ENCODE data around the gene ANKUB1.

- TF ChIP-seq CTCF (IDR thresholded peaks at IDR 0.05): no peak
- TF ChIP-seq POLR2AphosphoS5 (IDR thresholded peaks at IDR 0.05; ENCODE audit: low read depth, low read length): no peak
- no peak for TF ChIP-seq REST (IDR thresholded peaks at IDR 0.05; ENCODE audit: insufficient read depth in 1 of 2, low read depth in 2 of 2, low read length in 1 of 2)
- TF ChIP-seq SIN3A (IDR thresholded peaks at IDR 0.05; ENCODE audit: borderline replicate concordance, insufficient read depth, low read depth, low read length): no peak
Observed at GRCh38 chr3:149781741-149782140, 10.6 kb downstream of the ANKUB1 start.

Measured in Panc1 (cell line).